Endodermal cell (in vitro differentiated cells): ENCODE data around the gene ENTPD1. TPM values are rescaled to one million over a fixed set of nuclear protein-coding genes. Genes with fewer than 3 reads are reported as not detected.
"Not testable (repeated sequence)": the region's sequence is repeated elsewhere in the genome, so short reads cannot be mapped to it uniquely, and the experiment has no call there.

ENCODE experiments used
- DNase-seq: peaks from one replicate; pipeline ENCODE4 v3.0.0-alpha.2; 2017
- H3K27ac ChIP-seq: 2 replicates; pipeline ENCODE4 v1.5.1; 2013; ENCODE audit warnings: mild to moderate bottlenecking, low read depth, low read length, moderate library complexity
- H3K27me3 ChIP-seq: 2 replicates; pipeline ENCODE4 v1.6.1; 2013; ENCODE audit warnings: mild to moderate bottlenecking, low read length, moderate library complexity; ENCODE audit not compliant: insufficient read depth, control insufficient read depth, poor library complexity, severe bottlenecking
- H3K36me3 ChIP-seq: 2 replicates; pipeline ENCODE4 v1.7.0; 2013; ENCODE audit warnings: mild to moderate bottlenecking, low read length, moderate library complexity; ENCODE audit not compliant: control insufficient read depth, insufficient read depth
- H3K4me1 ChIP-seq: one replicate; pipeline ENCODE4 v1.7.0; 2013; ENCODE audit warnings: low read length; ENCODE audit not compliant: control insufficient read depth, insufficient read depth
- H3K4me3 ChIP-seq: 2 replicates; pipeline ENCODE4 v1.5.1; 2013; ENCODE audit warnings: mild to moderate bottlenecking, low read length, moderate library complexity
- H3K9ac ChIP-seq: 2 replicates; pipeline ENCODE4 v1.6.1; 2013; ENCODE audit warnings: mild to moderate bottlenecking, low read length, moderate library complexity; ENCODE audit not compliant: poor library complexity, severe bottlenecking; ENCODE audit errors: extremely low read depth
- H3K9me3 ChIP-seq: 2 replicates; pipeline ENCODE4 v1.6.1; 2013; ENCODE audit warnings: mild to moderate bottlenecking, low read length, moderate library complexity; ENCODE audit not compliant: control insufficient read depth
- H3K27ac Mint-ChIP-seq: 2 replicates; pipeline ENCODE4 v1.8.0; 2020; ENCODE audit warnings: mixed read lengths
- H3K27me3 Mint-ChIP-seq: 2 replicates; pipeline ENCODE4 v1.8.0; 2021; ENCODE audit warnings: mild to moderate bottlenecking, mixed read lengths; ENCODE audit not compliant: insufficient read depth
- H3K36me3 Mint-ChIP-seq: 2 replicates; pipeline ENCODE4 v1.8.0; 2020; ENCODE audit warnings: low read depth, mixed read lengths
- H3K4me1 Mint-ChIP-seq: 2 replicates; pipeline ENCODE4 v1.8.0; 2020; ENCODE audit warnings: mixed read lengths
- H3K4me3 Mint-ChIP-seq: 2 replicates; pipeline ENCODE4 v1.8.0; 2020; ENCODE audit warnings: mild to moderate bottlenecking, moderate library complexity, mixed read lengths
- H3K9me3 Mint-ChIP-seq: 2 replicates; pipeline ENCODE4 v1.8.0; 2020; ENCODE audit warnings: mild to moderate bottlenecking, mixed read lengths
- WGBS, 2 experiments: methylation state at CpG; one replicate each; pipeline versions ENCODE4 v1.1.5 to v1.1.7; 2013; ENCODE audit warnings: missing lambda C conversion rate in 2 of 2, mixed read lengths in 1 of 2; ENCODE audit not compliant: insufficient coverage in 1 of 2, insufficient read length in 1 of 2; 5-methylcytosine and 5-hydroxymethylcytosine counted together
- total RNA-seq, 2 donors: library from RNA; stranded (reverse); fragmentation: NEBNext Ultra II Directional in 1 of 2; extraction: Animal tissue kit (Norgen Biotek cat#: 25700) in 1 of 2; gene quantifications; 2 replicates in 1 of 2; 3 replicates in 1 of 2; pipeline ENCODE4 v1.2.1, GENCODE V29; 2021
- TF ChIP-seq, protein P1 (sequence below): fragments of 200-600 bp; sonication (generic); conservative IDR thresholded peaks from 2 replicates; pipeline ENCODE4 v1.5.0; 2021; ENCODE audit warnings: antibody characterized with exemption, mild to moderate bottlenecking

ENTPD1 gene
- total RNA-seq, 2 donors from 2014 or later = 3.9 TPM

DNA sequence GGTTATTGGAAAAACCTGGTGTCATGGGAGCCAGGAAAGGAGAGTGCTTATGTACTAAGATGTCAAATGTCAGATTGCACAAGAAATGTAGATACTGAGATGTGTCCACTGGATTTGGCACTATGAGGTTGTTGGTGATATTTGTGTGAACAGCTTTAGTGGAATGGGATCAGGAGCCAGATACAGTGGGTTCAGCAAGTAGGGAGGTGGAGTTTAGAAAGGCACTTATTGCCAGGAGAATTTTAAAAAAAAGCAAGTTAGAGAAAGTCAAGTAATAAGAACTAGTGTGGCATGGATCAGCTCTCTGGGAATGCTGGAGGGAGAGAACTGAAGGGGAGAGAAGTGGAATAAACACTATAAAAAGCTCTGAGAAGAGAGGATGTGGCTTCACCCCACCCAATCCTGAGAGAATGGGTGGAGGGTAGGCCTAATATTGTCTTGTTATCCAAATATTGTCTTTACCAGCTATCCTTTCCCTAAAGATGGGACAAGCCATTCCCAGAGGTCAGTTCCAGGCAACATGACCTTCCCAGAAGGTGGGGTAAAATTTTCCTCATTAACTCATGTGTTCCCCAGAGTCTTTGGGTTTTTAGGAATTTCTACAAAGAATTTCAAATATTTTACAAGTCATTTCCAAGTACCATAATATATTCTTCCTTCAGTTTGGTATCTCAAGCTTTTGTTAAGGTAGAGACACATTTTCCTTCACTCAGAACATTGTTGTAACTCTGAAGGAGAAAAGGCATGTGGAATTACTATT is 42.3 kb downstream of the ENTPD1 start:
- DNase-seq = no peak
- Mint-ChIP-seq H3K27me3 (peaks cover 24% of the 10 kb centered on the region), H3K27ac (no peak overlapping the region), H3K36me3 (no peaks in the 10 kb centered on the region), H3K4me3 (no peak overlapping the region), H3K4me1 (no peaks in the 10 kb centered on the region), H3K9me3 (peaks cover 44% of the 10 kb centered on the region)
- no peaks in the 10 kb centered on the region for H3K36me3 ChIP-seq
- no peak overlapping the region for H3K4me3 ChIP-seq
- H3K27me3 ChIP-seq = peaks cover 18% of the 10 kb centered on the region
- H3K27ac ChIP-seq = no peak overlapping the region
- H3K9me3 ChIP-seq = peaks cover 44% of the 10 kb centered on the region
- no peak overlapping the region for H3K9ac ChIP-seq
- TF ChIP-seq, protein P1, sequence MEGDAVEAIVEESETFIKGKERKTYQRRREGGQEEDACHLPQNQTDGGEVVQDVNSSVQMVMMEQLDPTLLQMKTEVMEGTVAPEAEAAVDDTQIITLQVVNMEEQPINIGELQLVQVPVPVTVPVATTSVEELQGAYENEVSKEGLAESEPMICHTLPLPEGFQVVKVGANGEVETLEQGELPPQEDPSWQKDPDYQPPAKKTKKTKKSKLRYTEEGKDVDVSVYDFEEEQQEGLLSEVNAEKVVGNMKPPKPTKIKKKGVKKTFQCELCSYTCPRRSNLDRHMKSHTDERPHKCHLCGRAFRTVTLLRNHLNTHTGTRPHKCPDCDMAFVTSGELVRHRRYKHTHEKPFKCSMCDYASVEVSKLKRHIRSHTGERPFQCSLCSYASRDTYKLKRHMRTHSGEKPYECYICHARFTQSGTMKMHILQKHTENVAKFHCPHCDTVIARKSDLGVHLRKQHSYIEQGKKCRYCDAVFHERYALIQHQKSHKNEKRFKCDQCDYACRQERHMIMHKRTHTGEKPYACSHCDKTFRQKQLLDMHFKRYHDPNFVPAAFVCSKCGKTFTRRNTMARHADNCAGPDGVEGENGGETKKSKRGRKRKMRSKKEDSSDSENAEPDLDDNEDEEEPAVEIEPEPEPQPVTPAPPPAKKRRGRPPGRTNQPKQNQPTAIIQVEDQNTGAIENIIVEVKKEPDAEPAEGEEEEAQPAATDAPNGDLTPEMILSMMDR = no peak
- no peaks in the 10 kb centered on the region for H3K4me1 ChIP-seq

DNA sequence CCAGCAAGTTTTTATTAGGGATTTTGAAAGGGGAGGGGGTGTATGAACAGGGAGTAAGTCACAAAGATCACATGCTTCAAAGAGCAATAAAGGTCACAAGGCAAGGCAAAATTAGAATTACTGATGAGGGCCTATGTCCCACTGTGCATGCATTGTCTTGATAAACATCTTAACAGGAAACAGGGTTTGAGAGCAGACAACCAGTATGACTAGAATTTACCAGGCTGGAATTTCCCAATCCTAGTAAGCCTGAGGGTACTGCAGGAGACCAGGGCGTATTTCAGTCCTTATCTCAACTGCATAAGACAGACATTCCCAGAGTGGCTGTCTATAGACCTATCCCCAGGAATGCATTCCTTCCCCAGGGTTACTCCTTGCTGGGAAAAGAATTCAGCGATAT is 44.3 kb downstream of the ENTPD1 start:
- not testable (repeated sequence) for H3K36me3 Mint-ChIP-seq, H3K4me1 Mint-ChIP-seq
- WGBS, 2 experiments = 83% methylated on average over 2 of the region's 2 CpGs; no CpG with 5 or more reads in 1 of the 2 experiments

DNA sequence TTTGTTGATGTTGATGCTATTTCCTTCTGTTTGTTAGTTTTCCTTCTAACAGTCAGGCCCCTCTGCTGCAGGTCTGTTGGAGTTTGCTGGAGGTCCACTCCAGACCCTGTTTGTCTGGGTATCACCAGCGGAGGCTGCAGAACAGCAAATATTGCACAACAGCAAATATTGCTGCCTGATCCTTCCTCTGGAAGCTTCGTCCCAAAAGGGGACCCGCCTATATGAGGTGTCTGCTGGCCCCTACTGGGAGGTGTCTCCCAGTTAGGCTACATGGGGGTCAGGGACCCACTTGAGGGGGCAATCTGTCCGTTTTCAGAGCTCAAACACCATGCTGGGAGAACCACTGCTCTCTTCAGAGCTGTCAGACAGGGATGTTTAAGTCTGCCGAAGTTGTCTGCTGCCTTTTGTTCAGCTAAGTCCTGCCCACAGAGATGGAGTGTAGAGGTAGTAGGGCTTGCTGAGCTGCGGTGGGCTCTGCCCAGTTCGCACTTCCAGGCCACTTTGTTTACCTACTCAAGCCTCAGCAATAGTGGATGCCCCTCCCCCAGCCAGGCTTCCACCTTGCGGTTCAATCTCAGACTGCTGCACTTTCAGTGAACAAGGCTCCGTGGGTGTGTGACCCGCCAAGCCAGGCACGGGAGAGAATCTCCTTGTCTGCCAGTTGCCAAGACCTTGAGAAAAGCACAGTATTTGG is 50.9 kb downstream of the ENTPD1 start:
- Mint-ChIP-seq H3K36me3 (peaks cover 18% of the 10 kb centered on the region), H3K9me3 (peaks cover 74% of the 10 kb centered on the region)
- not testable (repeated sequence) for H3K4me3 Mint-ChIP-seq

More for the DNA sequence above, 44.3 kb downstream of the ENTPD1 start:
- Mint-ChIP-seq H3K27me3 (peaks cover 34% of the 10 kb centered on the region), H3K9me3 (peaks cover 60% of the 10 kb centered on the region)
- H3K4me3 ChIP-seq, H3K36me3 ChIP-seq, DNase-seq, H3K4me3 Mint-ChIP-seq, H3K4me1 ChIP-seq, H3K9ac ChIP-seq, H3K27ac ChIP-seq, H3K27ac Mint-ChIP-seq: not testable (repeated sequence)
- Histone ChIP-seq H3K27me3 (peaks cover 10% of the 10 kb centered on the region), H3K9me3 (peaks cover 44% of the 10 kb centered on the region)

DNA sequence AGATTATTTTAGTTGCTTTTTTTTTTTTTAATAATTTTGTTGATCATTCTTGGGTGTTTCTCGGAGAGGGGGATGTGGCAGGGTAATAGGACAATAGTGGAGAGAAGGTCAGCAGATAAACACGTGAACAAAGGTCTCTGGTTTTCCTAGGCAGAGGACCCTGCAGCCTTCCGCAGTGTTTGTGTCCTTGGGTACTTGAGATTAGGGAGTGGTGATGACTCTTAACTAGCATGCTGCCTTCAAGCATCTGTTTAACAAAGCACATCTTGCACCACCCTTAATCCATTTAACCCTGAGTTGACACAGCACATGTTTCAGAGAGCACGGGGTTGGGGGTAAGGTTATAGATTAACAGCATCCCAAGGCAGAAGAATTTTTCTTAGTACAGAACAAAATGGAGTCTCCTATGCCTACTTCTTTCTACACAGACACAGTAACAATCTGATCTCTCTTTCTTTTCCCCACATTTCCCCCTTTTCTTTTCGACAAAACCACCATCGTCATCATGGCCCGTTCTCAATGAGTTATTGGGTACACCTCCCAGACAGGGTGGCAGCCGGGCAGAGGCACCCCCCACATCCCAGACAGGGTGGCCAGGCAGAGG is 52.8 kb downstream of the ENTPD1 start:
- not testable (repeated sequence) for H3K27ac Mint-ChIP-seq, H3K4me1 ChIP-seq, DNase-seq, H3K27ac ChIP-seq, H3K4me3 Mint-ChIP-seq, H3K9ac ChIP-seq, H3K4me1 Mint-ChIP-seq, H3K36me3 ChIP-seq, H3K27me3 ChIP-seq
- peaks cover 65% of the 10 kb centered on the region for H3K9me3 ChIP-seq
- peaks cover 24% of the 10 kb centered on the region for H3K27me3 Mint-ChIP-seq
- H3K9me3 Mint-ChIP-seq = peaks cover 65% of the 10 kb centered on the region
- WGBS, 2 experiments = 93% methylated on average over 6 of the region's 8 CpGs; no CpG with 5 or more reads in 1 of the 2 experiments
- H3K36me3 Mint-ChIP-seq = peaks cover 18% of the 10 kb centered on the region
- peak overlapping the region; percentile 70 for H3K4me3 ChIP-seq

More for the DNA sequence above, 50.9 kb downstream of the ENTPD1 start:
- H3K36me3 ChIP-seq, H3K9ac ChIP-seq, DNase-seq, H3K4me1 ChIP-seq, H3K27ac Mint-ChIP-seq, H3K27me3 ChIP-seq, H3K27ac ChIP-seq, H3K4me1 Mint-ChIP-seq: not testable (repeated sequence)
- Histone ChIP-seq H3K4me3 (peak overlapping the region; percentile 49), H3K9me3 (peaks cover 63% of the 10 kb centered on the region)
- peaks cover 30% of the 10 kb centered on the region for H3K27me3 Mint-ChIP-seq
- 90 to 92% methylated on average over 2 to 11 of the region's 11 CpGs for WGBS, 2 experiments
